NT2/D1 (cell line): Measurements from ENCODE around the gene KCTD17.

Source experiments
- SUZ12 ChIP-seq: IDR thresholded peaks from 2 replicates; pipeline ENCODE4 v1.6.1; 2011; ENCODE audit not compliant: insufficient read length, insufficient read depth; ENCODE audit errors: extremely low read depth
- YY1 ChIP-seq: IDR thresholded peaks from 2 replicates; pipeline ENCODE4 v1.6.1; 2011; ENCODE audit not compliant: insufficient read length, insufficient read depth
- ZNF274 ChIP-seq: IDR thresholded peaks from 2 replicates; pipeline ENCODE4 v1.6.1; 2011; ENCODE audit warnings: mild to moderate bottlenecking, low read depth, low read length

DNA sequence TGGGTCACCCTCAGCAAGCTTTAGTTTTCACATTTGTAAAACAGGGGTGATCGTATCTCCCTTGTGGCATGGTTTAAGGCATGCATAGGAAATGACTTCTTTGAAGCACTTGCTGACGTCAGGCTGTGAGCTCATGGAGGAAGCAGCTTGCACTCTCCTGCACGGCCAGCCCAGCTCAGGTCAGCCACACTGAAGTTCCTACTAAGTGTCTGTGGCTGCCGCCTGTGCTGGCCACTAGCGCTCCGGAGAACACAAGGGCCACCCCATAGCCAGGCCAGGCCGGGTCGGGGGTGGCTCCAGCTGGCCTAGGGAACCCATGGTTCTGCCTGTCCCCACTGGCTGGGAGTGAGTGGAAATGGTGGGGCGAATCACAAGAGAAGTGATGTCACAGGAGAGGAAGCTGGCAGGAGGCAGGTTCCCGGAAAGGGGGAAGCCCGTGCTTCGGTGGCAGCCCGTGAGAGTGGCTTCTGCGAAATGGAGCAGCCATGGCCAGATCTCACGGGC, 28.2 kb downstream of the KCTD17 start:
- no peak for TF ChIP-seq YY1
- no peak for TF ChIP-seq ZNF274
- no peak for TF ChIP-seq SUZ12
